CD14-positive monocyte (primary cell): ENCODE results near the gene C4orf36. TPM values are rescaled to one million over a fixed set of nuclear protein-coding genes. Genes with fewer than 3 reads are reported as not detected.
"Not testable (repeated sequence)": the region's sequence is repeated elsewhere in the genome, so short reads cannot be mapped to it uniquely, and the experiment has no call there.

Experiments
- DNase-seq, 3 donors: peaks; one replicate each; pipeline ENCODE4 v3.0.0-alpha.2; 2011 to 2022
- H2AFZ ChIP-seq: 2 replicates; pipeline ENCODE4 v1.6.0; 2012; ENCODE audit warnings: mild to moderate bottlenecking, low read depth, low read length, inconsistent platforms; ENCODE audit not compliant: insufficient read depth, poor library complexity, severe bottlenecking
- H3K27ac ChIP-seq, 2 donors: 1 replicate in 1 of 2; 2 replicates in 1 of 2; pipeline ENCODE4 v1.5.1; 2012 to 2013; ENCODE audit warnings: low read length in 2 of 2, control low read depth in 1 of 2, inconsistent platforms in 1 of 2, low read depth in 1 of 2, mild to moderate bottlenecking in 1 of 2
- H3K27me3 ChIP-seq, 2 donors: one replicate each; pipeline versions ENCODE4 v1.6.0 to v1.6.1; 2011 to 2013; ENCODE audit warnings: low read length in 2 of 2; ENCODE audit not compliant: control insufficient read depth in 2 of 2, insufficient read depth in 2 of 2
- H3K36me3 ChIP-seq, 2 donors: replicated peaks in 1 of 2; 1 replicate in 1 of 2; 2 replicates in 1 of 2; pipeline versions ENCODE4 v1.5.1 to v1.6.1; 2012 to 2013; ENCODE audit warnings: low read length in 2 of 2, control low read depth in 1 of 2, inconsistent platforms in 1 of 2, mild to moderate bottlenecking in 1 of 2; ENCODE audit not compliant: insufficient read depth in 2 of 2, control insufficient read depth in 1 of 2
- H3K4me1 ChIP-seq, 2 donors: 1 replicate in 1 of 2; 2 replicates in 1 of 2; pipeline versions ENCODE4 v1.5.1 to v1.6.1; 2012 to 2013; ENCODE audit warnings: low read length in 2 of 2, control low read depth in 1 of 2, inconsistent platforms in 1 of 2, mild to moderate bottlenecking in 1 of 2, moderate library complexity in 1 of 2; ENCODE audit not compliant: insufficient read depth in 2 of 2, control insufficient read depth in 1 of 2
- H3K4me2 ChIP-seq: replicated peaks from 2 replicates; pipeline ENCODE3; 2012; ENCODE audit warnings: low read length, moderate library complexity, mild to moderate bottlenecking; ENCODE audit not compliant: poor library complexity, severe bottlenecking; ENCODE audit errors: extremely low read depth
- H3K4me3 ChIP-seq, 3 experiments: fragments of 200-600 bp in 1 of 3; sonication (generic) in 1 of 3; replicated peaks in 1 of 3; 1 replicate in 2 of 3; 2 replicates in 1 of 3; pipeline ENCODE4 v1.5.1; 2011 to 2013; ENCODE audit warnings: low read length in 3 of 3, mild to moderate bottlenecking in 3 of 3, control low read depth in 2 of 3, low read depth in 2 of 3, inconsistent platforms in 1 of 3, moderate library complexity in 1 of 3
- H3K79me2 ChIP-seq: 2 replicates; pipeline ENCODE4 v1.6.0; 2012; ENCODE audit warnings: mild to moderate bottlenecking, control low read depth, inconsistent platforms, low read length, moderate library complexity; ENCODE audit not compliant: insufficient read depth
- H3K9ac ChIP-seq: 2 replicates; pipeline ENCODE4 v1.6.0; 2017; ENCODE audit warnings: low read length, mild to moderate bottlenecking; ENCODE audit not compliant: insufficient read depth, poor library complexity, severe bottlenecking
- H3K9me3 ChIP-seq, 2 donors: replicated peaks in 1 of 2; 1 replicate in 1 of 2; 2 replicates in 1 of 2; pipeline versions ENCODE4 v1.5.1 to v1.6.1; 2012 to 2013; ENCODE audit warnings: low read length in 2 of 2, control low read depth in 1 of 2; ENCODE audit not compliant: control insufficient read depth in 1 of 2, insufficient read depth in 1 of 2
- H4K20me1 ChIP-seq: 2 replicates; pipeline ENCODE4 v1.6.0; 2012; ENCODE audit warnings: mild to moderate bottlenecking, low read length, control low read depth, moderate library complexity; ENCODE audit not compliant: insufficient read depth
- H3K27ac Mint-ChIP-seq, 7 donors: one replicate each; pipeline ENCODE4 v1.8.0; 2020; ENCODE audit warnings: mild to moderate bottlenecking in 7 of 7, mixed read lengths in 7 of 7, moderate library complexity in 6 of 7, inconsistent platforms in 2 of 7
- H3K27me3 Mint-ChIP-seq, 3 donors: one replicate each; pipeline ENCODE4 v1.8.0; 2021 to 2022; ENCODE audit warnings: low read depth in 3 of 3, mild to moderate bottlenecking in 3 of 3, mixed read lengths in 3 of 3, moderate library complexity in 3 of 3, inconsistent platforms in 1 of 3
- H3K36me3 Mint-ChIP-seq, 2 donors: one replicate each; pipeline ENCODE4 v1.8.0; 2020; ENCODE audit warnings: mixed read lengths in 2 of 2, inconsistent platforms in 1 of 2, mild to moderate bottlenecking in 1 of 2
- H3K4me1 Mint-ChIP-seq: one replicate; pipeline ENCODE4 v1.8.0; 2020; ENCODE audit warnings: mild to moderate bottlenecking, mixed read lengths
- H3K4me3 Mint-ChIP-seq, 2 donors: one replicate each; pipeline ENCODE4 v1.8.0; 2020; ENCODE audit warnings: mild to moderate bottlenecking in 2 of 2, mixed read lengths in 2 of 2, moderate library complexity in 1 of 2
- H3K9me3 Mint-ChIP-seq, 7 donors: one replicate each; pipeline ENCODE4 v1.8.0; 2020 to 2022; ENCODE audit warnings: mixed read lengths in 7 of 7, mild to moderate bottlenecking in 6 of 7, moderate library complexity in 6 of 7, inconsistent platforms in 2 of 7
- WGBS: methylation state at CpG from one replicate; pipeline ENCODE4 v1.1.5; 2013; ENCODE audit warnings: missing lambda C conversion rate; ENCODE audit not compliant: insufficient coverage; 5-methylcytosine and 5-hydroxymethylcytosine counted together
- intact Hi-C, 2 donors: fragments of 100-400 bp; cut with micrococcal nuclease; formaldehyde crosslinking; loops; one replicate each; pipeline versions ENCODE4 v1.15.0 to v1.15.1; 2023
- polyA plus RNA-seq, 3 donors: library from polyadenylated mRNA; depleted of rRNA in 1 of 3; unstranded in 2 of 3; stranded (reverse) in 1 of 3; fragments of 300-500 nt in 2 of 3; fragments of >200 nt in 1 of 3; fragmentation: Illumina TruSeq in 2 of 3; gene quantifications; 1 replicate in 2 of 3; 2 replicates in 1 of 3; pipeline ENCODE4 v1.2.3, GENCODE V29; 2012 to 2021
- TF ChIP-seq, protein P1 (sequence below): fragments of 200-600 bp; IDR thresholded peaks from one replicate; pipeline ENCODE4 v1.8.0; 2022; ENCODE audit warnings: antibody characterized with exemption, mild to moderate bottlenecking

The C4orf36 gene
- polyA plus RNA-seq, 3 donors, result 0.14 TPM; not detected in 2

- H3K27me3 ChIP-seq, result no peaks in the 10 kb centered on the region
- Mint-ChIP-seq H3K4me1 (no peaks in the 10 kb centered on the region), H3K36me3 (no peaks in the 10 kb centered on the region), H3K9me3 (peaks cover 11 to 25% (median 20%) of the 10 kb centered on the region in 7 donors), H3K27me3 (peaks cover 0 to 2% (median 0%) of the 10 kb centered on the region in 3 donors), H3K27ac (no peak overlapping the region), H3K4me3 (no peak overlapping the region)
- TF ChIP-seq, protein P1, sequence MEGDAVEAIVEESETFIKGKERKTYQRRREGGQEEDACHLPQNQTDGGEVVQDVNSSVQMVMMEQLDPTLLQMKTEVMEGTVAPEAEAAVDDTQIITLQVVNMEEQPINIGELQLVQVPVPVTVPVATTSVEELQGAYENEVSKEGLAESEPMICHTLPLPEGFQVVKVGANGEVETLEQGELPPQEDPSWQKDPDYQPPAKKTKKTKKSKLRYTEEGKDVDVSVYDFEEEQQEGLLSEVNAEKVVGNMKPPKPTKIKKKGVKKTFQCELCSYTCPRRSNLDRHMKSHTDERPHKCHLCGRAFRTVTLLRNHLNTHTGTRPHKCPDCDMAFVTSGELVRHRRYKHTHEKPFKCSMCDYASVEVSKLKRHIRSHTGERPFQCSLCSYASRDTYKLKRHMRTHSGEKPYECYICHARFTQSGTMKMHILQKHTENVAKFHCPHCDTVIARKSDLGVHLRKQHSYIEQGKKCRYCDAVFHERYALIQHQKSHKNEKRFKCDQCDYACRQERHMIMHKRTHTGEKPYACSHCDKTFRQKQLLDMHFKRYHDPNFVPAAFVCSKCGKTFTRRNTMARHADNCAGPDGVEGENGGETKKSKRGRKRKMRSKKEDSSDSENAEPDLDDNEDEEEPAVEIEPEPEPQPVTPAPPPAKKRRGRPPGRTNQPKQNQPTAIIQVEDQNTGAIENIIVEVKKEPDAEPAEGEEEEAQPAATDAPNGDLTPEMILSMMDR, result no peak
- WGBS, result no CpG with 5 or more reads among the region's 4 CpGs
- H3K4me1 ChIP-seq, result no peaks in the 10 kb centered on the region
- intact Hi-C loops, result no loop called here
- no peaks in the 10 kb centered on the region for H4K20me1 ChIP-seq
- peaks cover 8 to 12% of the 10 kb centered on the region in 2 donors for H3K9me3 ChIP-seq
- DNase-seq, result no peak
- H3K36me3 ChIP-seq, result no peaks in the 10 kb centered on the region
- no peaks in the 10 kb centered on the region for H3K79me2 ChIP-seq
- no peak overlapping the region for H2AFZ ChIP-seq
- H3K9ac ChIP-seq, result no peak overlapping the region
- H3K4me2 ChIP-seq, result no peak overlapping the region
- no peak overlapping the region for H3K4me3 ChIP-seq
- no peak overlapping the region for H3K27ac ChIP-seq
Observed at GRCh38 chr4:86876894-86877685, 15.1 kb downstream of the C4orf36 start.

DNA sequence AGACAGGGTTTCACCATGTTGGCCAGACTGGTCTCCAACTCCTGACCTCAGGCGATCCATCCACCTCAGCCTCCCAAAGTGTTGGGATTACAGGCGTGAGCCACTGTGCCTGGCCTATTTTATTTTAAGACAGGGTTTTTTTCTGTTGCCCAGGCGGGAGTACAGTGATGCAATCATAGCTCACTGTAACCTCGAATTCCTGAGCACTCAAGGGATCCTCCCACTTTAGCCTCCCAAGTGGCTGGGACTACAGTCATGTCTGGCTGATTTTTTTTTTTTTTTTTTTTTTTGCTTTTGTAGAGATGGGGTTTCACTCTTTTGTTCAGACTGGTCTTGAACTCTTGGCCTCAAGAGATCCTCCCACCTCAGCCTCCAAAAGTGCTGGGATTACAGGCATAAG is 16.8 kb downstream of the C4orf36 start:
- H3K4me3 Mint-ChIP-seq, H3K27me3 Mint-ChIP-seq, H3K4me1 Mint-ChIP-seq, H3K27ac ChIP-seq, H3K27me3 ChIP-seq, DNase-seq, H3K4me3 ChIP-seq, H3K4me1 ChIP-seq, H2AFZ ChIP-seq, H3K36me3 ChIP-seq, H3K36me3 Mint-ChIP-seq, H3K27ac Mint-ChIP-seq, H3K4me2 ChIP-seq, H4K20me1 ChIP-seq, intact Hi-C loops, H3K9ac ChIP-seq, H3K79me2 ChIP-seq: not testable (repeated sequence)
- WGBS, result 86% methylated on average over 2 of the region's 4 CpGs
- peaks cover 5 to 12% of the 10 kb centered on the region in 2 donors for H3K9me3 ChIP-seq
- peaks cover 11 to 22% (median 16%) of the 10 kb centered on the region in 7 donors for H3K9me3 Mint-ChIP-seq
